ENCODE measurements around the gene LIPJ.

The LIPJ gene

GRCh38 chr10:88565072-88565471 is 21.5 kb upstream of the LIPJ start:
- TF ChIP-seq EZH2 (IDR thresholded peaks at IDR 0.05; ENCODE audit: borderline replicate concordance, low read length) (no peak), CTCF (IDR thresholded peaks at IDR 0.05; ENCODE audit: low read length) (peak; percentile 40; the same call in 1 of the 2 replicates)
- Histone ChIP-seq H3K27me3 (ENCODE audit: insufficient read depth, low read length) (no peaks in the 10 kb centered on the region), H3K36me3 (ENCODE audit: insufficient read depth, low read length) (no peaks in the 10 kb centered on the region), H3K79me2 (ENCODE audit: insufficient read depth, low read length) (no peaks in the 10 kb centered on the region), H3K4me1 (ENCODE audit: insufficient read depth, low read length, severe bottlenecking) (no peaks in the 10 kb centered on the region), H3K9me3 (ENCODE audit: low read length) (no peaks in the 10 kb centered on the region), H3K4me3 (ENCODE audit: low read depth, low read length, poor library complexity, severe bottlenecking) (no peak overlapping the region), H4K20me1 (ENCODE audit: insufficient read depth, low read length) (no peaks in the 10 kb centered on the region), H3K27ac (ENCODE audit: low read depth, low read length, poor library complexity, severe bottlenecking) (no peak overlapping the region), H2AFZ (ENCODE audit: low read length) (no peak overlapping the region), H3F3A (ENCODE audit: insufficient read depth, low read length) (no peaks in the 10 kb centered on the region), H3K9me2 (ENCODE audit: low read depth, low read length) (no peaks in the 10 kb centered on the region), H3K4me2 (ENCODE audit: low read length) (no peak overlapping the region), H3K9ac (ENCODE audit: low read length) (no peak overlapping the region)

GRCh38 chr10:88582411-88582805 is 4.2 kb upstream of the LIPJ start:
- Histone ChIP-seq H4K20me1 (ENCODE audit: insufficient read depth, low read length) (no peaks in the 10 kb centered on the region), H3K27ac (ENCODE audit: low read depth, low read length, poor library complexity, severe bottlenecking) (no peak overlapping the region), H3K79me2 (ENCODE audit: insufficient read depth, low read length) (no peaks in the 10 kb centered on the region), H3K9me3 (ENCODE audit: low read length) (no peaks in the 10 kb centered on the region), H3K4me3 (ENCODE audit: low read depth, low read length, poor library complexity, severe bottlenecking) (peak overlapping the region; percentile 59), H3K4me2 (ENCODE audit: low read length) (peak overlapping the region; percentile 68), H3F3A (ENCODE audit: insufficient read depth, low read length) (no peaks in the 10 kb centered on the region), H3K27me3 (ENCODE audit: insufficient read depth, low read length) (no peaks in the 10 kb centered on the region), H3K4me1 (ENCODE audit: insufficient read depth, low read length, severe bottlenecking) (peaks cover 14% of the 10 kb centered on the region), H3K36me3 (ENCODE audit: insufficient read depth, low read length) (no peaks in the 10 kb centered on the region), H2AFZ (ENCODE audit: low read length) (peak overlapping the region; percentile 98), H3K9me2 (ENCODE audit: low read depth, low read length) (no peaks in the 10 kb centered on the region), H3K9ac (ENCODE audit: low read length) (no peak overlapping the region; the same call in 1 of the 2 replicates)
- no peak for TF ChIP-seq CTCF (IDR thresholded peaks at IDR 0.05; ENCODE audit: low read length)
- no peak for TF ChIP-seq EZH2 (IDR thresholded peaks at IDR 0.05; ENCODE audit: borderline replicate concordance, low read length)

- H3K9ac ChIP-seq (ENCODE audit: low read length) = peak within 1 kb of the TSS; percentile 63
- TF ChIP-seq CTCF (IDR thresholded peaks at IDR 0.05; ENCODE audit: low read length) (peak; percentile 66), EZH2 (IDR thresholded peaks at IDR 0.05; ENCODE audit: borderline replicate concordance, low read length) (no peak)
- peak within 1 kb of the TSS; percentile 98 for H2AFZ ChIP-seq (ENCODE audit: low read length)
- peak within 1 kb of the TSS; percentile 36 for H3K27ac ChIP-seq (ENCODE audit: low read depth, low read length, poor library complexity, severe bottlenecking)
- H3F3A ChIP-seq (ENCODE audit: insufficient read depth, low read length) = no peaks in the 10 kb centered on the region
- no peaks in the 10 kb centered on the region for H3K79me2 ChIP-seq (ENCODE audit: insufficient read depth, low read length)
- no peaks in the 10 kb centered on the region for H3K9me3 ChIP-seq (ENCODE audit: low read length)
- H3K4me1 ChIP-seq (ENCODE audit: insufficient read depth, low read length, severe bottlenecking) = peaks cover 14% of the 10 kb centered on the region
- H3K4me2 ChIP-seq (ENCODE audit: low read length) = peak within 1 kb of the TSS; percentile 68
- peak within 1 kb of the TSS; percentile 59 for H3K4me3 ChIP-seq (ENCODE audit: low read depth, low read length, poor library complexity, severe bottlenecking)
- H3K27me3 ChIP-seq (ENCODE audit: insufficient read depth, low read length) = no peaks in the 10 kb centered on the region
- H3K9me2 ChIP-seq (ENCODE audit: low read depth, low read length) = no peaks in the 10 kb centered on the region
- no peaks in the 10 kb centered on the region for H4K20me1 ChIP-seq (ENCODE audit: insufficient read depth, low read length)
- H3K36me3 ChIP-seq (ENCODE audit: insufficient read depth, low read length) = no peaks in the 10 kb centered on the region
These were observed 3.6 kb upstream of the LIPJ start, which contains the start of gene RNLS for GRCh38 chr10:88582806-88583583. Gene RNLS (minus strand): TSS chr10:88583318.
